COR-L47 (cell line): ENCODE results near the gene TULP4.

ENCODE experiments used
- DNase-seq: peaks from one replicate; lab custom pipeline; 2025; lab: John Stamatoyannopoulos, UW

The TULP4 gene, protein sequence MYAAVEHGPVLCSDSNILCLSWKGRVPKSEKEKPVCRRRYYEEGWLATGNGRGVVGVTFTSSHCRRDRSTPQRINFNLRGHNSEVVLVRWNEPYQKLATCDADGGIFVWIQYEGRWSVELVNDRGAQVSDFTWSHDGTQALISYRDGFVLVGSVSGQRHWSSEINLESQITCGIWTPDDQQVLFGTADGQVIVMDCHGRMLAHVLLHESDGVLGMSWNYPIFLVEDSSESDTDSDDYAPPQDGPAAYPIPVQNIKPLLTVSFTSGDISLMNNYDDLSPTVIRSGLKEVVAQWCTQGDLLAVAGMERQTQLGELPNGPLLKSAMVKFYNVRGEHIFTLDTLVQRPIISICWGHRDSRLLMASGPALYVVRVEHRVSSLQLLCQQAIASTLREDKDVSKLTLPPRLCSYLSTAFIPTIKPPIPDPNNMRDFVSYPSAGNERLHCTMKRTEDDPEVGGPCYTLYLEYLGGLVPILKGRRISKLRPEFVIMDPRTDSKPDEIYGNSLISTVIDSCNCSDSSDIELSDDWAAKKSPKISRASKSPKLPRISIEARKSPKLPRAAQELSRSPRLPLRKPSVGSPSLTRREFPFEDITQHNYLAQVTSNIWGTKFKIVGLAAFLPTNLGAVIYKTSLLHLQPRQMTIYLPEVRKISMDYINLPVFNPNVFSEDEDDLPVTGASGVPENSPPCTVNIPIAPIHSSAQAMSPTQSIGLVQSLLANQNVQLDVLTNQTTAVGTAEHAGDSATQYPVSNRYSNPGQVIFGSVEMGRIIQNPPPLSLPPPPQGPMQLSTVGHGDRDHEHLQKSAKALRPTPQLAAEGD (N-terminal part only)

DNA sequence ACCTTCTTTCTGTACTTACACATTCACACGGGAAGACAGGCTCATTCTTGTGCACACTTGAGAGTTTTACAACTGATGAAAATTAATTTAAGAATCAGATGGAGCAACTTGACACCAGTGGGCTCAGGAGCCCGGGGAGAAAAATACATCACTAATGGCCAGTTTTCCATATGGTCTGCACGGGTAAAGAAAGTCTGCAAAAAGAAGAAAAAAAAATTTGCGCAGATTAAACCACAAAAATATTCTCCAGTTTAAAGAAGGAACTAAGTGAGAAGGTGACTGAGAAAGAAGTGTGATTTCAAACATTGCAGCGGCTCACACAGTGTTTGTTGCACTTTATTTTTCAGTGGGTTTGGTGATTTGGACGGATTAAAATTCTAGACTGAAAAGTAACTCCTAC is at the start of gene TULP4:
Gene TULP4 (plus strand): TSS at position 301 of the 400 bp plus-strand sequence. CDS start 1,552 bp downstream, outside the sequence.
- no peak for DNase-seq

DNA sequence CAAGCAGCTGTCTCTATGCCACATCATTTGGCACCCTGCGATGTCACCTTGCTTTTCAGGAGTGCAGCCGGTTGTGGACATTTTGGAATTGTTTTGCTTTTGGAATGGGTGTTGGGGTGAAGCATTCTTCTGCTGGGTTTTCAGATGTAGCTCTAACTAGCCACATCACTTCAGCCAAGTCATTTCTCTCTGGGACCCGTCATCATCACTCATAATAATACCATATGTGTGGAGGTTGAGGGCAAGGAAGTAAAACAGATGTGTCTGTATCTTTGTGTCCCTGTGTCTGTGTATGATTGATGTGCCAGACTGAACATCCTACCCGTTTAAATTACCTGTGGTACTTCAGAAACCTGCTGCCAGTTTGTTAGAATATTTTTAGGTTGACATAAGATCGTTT is 49.5 kb upstream of the TULP4 start:
- no peak for DNase-seq

DNA sequence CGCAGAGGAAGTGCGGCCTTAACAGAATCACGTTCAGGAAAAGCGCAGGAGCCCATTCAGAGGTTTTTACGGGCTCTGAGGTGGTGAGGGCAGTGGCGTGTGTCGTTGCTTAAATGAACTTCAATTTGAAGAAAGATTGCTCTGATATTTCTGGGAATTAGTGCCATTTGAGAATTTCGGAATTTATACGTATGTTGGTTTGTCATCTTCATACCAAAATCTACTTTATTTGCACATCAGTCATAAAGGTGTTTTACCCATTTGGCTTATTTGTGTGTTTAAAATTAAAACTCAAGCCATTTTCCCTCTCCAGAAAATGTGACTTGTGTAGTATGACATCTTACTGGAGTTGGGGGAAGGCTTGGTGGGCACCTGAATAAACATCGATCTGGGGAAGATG is 48.1 kb upstream of the TULP4 start:
- no peak for DNase-seq

DNA sequence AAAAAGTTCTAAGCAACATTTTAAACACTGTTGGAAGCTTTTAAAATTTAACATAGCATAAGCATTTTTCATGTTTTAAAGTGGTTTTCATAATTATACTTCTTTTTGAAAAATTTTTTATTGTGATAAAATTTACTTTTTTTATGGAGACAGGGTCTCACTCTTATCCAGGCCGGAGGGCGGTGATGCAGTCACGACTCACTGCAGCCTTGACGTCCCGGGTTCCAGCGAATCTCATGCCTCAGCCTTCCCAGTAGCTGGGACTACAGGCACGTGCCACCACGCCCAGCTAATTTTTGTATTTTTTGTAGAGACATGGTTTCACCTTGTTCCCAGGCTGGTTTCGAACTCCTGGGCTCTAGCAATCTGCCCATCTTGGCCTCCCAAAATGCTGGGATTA is 46.1 kb upstream of the TULP4 start:
- DNase-seq = no peak

DNA sequence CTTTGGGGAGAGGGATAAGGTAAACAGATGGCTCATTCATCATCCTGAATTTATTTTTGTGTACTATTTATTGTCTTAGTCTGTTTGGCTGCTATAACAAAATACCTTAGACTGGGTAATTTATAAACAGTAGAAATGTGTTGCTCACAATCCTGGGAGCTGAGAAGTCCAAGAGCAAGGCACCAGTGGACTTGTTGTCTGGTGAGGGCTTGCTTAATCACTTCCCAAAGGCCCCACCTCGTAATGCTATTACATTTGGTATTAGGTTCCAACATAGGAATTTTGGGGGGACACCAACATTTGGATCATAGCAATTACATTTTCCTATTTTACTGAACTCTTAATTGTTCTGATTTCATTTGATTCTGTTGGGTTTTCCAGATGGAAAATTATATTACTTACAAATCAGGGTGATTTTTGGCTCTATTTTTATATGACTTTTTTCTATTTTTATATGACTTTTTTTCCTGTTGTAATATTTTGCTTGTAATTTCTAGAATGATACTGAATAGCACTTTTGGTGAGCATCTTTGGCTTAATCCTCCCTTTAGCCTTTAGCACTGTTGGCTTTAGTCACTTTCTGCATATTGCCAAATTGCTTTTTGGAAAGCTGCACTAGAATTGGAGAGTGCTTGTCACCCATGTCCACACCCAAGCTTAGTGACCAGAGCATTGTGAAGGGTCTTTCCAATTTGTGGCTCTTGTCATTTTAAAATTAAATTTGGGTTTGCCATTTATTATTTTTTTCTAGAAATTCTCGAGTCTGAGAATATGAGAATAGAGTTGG is 43.7 kb upstream of the TULP4 start:
- no peak for DNase-seq

DNA sequence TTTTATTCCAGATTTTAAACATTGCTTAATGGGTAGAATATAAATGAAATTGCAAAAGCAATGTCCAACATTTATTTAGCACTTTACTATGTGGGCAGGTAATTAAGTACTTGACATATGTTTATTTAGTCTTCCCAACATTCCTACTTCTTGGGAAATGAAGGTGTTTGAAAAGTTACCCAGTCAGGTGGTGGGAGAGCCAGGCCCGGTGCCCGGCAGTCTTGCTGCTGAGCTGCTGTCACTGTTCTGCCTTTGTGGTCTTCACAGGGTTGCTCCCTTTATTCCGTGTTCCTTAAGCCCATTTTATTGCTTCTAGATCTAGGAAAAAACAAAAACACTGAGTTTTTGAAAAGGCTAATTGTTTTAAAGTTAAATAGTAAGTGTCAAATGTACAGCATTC is 42.6 kb upstream of the TULP4 start:
- DNase-seq = no peak

DNA sequence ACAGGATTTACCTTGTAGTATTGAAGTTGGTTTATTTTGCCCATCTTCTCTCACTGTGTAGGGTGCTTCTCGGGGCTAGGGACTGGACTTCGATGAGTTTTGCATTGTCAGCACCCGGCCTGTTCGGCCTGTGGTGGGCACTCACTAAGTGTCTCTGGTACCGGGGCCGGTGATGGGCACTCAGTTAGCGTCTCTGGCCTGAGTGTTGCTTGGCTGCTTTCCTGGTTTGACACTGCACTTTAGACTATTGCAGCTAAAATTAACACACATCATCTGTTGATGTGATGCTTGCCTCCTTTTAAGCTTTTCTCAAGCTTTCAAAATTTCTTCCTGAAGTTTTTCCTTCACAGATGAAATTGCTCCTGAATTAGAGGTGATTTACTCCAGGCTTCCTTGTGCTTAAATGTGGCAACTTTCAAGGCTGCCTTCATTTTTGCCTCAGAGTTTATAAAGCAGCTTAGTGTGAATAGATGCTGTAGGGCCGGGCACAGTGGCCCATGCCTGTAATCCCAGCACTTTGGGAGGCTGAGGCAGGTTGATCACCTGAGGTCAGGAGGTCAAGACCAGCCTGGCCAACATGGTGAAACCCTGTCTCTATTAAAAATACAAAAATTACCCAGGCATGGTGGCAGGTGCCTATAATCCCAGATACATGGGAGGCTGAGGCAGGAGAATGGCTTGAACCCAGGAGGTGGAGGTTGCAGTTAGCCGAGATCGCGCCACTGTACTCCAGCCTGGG is 41.7 kb upstream of the TULP4 start:
- no peak for DNase-seq

DNA sequence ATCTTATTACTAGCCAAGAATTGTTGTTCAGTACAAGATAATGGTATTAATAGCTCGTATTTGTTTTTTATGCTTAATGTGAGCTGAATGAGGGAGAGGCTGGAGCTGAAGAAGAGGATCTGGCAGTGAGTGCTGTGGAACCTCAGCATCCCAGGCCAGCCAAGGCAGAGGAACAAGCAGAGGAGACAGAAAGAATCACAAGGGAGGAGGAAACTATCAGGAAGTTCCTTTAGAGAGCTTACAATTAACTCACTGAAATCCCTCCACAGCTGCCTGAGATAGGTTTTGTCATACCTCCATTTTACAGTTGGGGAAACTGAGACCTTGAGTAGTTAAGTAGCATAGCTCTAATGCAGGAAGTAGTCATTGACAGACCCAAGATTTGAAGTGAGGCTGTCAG is 39.9 kb upstream of the TULP4 start:
- DNase-seq = no peak

DNA sequence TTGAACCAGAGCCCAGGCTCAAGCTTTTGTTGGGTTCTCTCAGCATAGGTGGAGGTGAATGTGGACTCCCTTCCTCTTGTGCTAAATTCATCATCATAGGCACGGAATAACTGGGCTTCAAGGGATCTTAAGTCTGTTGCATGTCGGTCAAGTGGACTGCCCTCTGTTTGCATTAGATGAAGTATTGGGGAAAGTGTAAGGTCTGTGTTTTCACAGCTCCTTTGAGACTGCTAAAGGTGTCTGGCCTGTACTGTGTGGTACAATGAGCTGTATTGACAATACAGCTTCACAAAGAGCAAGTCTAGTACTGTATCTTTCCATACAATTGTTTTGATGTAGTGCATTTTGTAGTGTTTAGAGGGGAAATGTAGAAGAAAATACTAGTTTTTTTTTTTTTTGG is 34.3 kb upstream of the TULP4 start:
- DNase-seq = no peak

DNA sequence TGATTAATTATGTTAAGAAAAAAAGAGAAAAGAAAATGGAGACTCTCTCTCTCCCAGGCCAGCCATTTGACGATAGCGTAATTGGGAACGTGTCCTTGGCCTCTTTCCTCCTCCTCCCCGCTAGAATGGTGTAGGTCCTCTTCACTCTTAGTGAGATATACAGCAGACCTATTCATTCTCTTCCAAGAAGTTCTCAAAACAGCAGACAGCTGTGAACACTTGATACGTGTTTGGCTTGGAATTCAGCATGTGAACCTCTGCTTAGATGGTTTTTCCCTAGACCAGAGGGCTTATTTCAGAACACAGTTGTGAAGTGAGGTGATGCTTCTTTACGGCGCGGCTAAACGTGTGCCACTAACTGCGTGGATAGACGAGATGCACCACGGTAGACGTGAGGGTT is 32.6 kb upstream of the TULP4 start:
- DNase-seq = no peak

DNA sequence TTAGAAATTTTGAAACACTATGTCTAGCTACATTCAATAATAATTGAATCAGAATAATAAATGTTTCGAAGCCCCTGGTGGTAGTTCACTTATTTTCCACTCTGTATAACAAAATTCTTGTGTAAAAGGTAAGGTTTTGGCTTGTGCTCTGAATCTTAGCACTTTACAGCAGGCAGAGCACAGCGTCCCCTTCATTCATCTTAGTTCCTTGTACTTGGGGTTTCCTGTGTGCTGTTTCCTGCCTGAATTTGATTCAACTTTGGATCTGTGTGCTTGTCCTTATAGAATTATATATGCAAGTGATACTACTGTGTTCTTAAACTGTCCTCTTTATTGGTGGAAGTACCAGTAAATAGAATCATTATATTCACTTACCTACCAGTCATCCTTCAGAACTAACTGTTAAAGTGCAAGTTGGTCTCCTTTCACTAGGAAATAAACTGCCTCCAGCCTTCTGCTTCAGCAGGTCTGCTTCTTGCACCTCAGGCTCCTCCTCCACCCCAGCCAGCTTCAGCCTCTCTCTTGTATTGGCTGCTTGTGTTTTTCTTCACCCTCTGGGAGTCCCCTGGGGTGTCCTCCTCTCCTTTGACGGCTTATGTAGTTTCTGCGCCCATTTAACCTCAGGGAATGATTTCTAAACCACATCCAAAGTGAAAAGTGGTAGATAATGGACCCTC is 28.8 kb upstream of the TULP4 start:
- no peak for DNase-seq

DNA sequence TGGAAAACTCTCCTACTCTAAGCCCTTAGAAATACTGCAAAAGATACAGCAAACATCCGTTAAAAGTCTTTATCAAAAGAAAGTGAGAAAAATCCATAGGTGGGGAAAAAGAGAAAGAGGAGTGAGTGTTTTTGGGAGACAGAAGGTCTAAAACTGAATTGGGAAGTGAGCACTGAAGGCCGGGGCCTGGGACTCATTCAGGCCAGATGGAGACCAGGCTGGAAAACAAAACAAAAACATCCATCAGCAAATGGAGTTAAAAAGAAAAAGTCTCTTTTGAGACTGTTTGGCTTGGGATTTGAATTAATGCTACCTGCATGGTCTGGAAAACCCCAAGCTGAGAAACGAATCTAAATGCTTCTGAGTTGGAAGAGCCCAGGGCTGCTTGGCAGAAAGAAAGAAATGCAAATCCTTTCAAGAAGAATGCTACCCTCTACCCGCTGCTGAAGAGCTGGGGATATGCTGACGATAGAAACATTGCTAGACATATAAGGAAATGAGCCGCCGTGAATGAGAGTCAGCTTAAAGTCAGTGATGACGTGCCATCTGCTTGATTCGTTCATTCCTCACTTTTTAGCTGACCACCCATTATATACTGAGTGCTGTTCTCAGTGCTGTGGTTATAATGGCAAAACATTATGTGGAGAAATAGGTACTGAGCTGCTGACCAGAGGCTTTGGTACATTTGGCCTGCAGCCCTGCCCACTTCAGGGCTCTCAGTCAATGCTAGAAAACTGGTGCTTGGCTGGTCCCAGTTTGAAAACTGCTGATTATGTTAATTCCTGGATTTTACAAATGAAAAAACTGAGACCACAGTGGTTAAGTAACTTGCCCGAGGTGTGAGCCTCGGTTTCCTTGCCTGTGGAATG is 28.0 kb upstream of the TULP4 start:
- DNase-seq = no peak

DNA sequence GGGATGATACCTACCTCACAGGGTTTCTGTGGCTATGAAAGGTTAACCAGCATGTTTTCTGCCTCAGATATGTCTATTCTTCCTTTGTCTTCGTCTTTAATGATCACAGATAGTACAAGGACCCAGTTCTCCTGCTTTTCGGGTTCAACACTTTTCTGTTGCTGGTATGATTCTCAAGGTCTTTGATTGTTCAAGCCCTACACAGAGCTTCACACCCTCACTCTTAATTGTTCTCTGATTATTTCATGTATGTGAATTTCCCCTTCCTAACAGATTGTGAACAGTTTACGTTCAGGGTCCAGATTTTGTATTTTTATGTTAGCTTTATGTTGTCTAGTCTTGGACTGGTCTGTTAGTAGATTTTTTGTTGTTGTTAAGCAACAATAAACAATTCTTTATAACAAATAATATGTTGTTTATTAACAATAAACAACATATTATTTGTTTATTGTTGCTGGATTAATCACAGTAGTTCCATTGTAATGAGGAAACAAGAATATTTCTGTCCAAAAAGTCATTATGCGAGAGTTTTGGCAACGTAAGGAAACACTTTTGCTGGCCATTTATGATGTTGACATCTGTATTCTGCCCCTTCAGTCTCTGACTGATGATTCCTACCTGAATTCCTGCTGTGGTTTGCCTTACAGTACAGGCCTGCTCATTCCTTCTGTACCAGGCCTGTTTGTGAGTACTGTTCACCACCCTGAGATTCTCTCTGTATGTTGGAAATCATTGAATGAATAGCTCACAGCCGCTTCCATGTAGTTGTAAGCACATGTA is 27.2 kb upstream of the TULP4 start:
- DNase-seq = no peak

DNA sequence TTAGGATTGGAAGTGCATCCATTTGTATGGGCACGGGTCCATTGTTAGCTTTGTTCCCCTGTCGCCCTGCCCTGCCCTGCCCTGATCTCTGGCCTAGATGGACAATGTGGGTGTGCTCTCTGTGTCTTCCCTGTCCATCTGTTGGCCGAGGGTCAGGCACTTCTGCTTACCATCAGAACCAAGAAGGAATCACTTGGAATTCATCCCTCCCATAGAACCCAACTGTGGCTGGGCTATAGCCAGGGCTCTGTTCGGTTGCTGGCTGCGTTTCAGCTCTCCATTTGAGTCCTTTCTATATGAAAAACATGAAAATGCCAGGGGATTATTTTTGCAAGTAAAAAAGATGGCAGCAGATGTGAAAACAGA is 26.6 kb upstream of the TULP4 start:
- no peak for DNase-seq

DNA sequence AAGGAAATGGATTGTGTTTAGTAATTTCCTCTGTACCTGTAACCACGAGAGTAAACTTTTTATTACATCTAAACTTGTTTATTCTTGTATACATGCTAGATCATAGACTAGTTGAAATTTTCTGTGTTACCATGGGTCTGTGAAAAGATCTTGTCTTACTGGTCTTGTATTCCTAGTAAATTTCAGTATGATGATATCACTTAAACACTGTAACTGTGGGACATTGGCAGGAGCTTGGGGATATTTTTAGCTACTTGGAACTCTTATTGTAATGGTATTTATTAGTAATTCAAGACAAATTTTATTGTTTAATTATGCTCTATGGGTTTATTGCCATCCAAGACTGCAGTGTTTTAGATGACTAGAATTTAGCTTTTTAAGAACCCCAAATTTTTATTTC is 25.9 kb upstream of the TULP4 start:
- DNase-seq = no peak

DNA sequence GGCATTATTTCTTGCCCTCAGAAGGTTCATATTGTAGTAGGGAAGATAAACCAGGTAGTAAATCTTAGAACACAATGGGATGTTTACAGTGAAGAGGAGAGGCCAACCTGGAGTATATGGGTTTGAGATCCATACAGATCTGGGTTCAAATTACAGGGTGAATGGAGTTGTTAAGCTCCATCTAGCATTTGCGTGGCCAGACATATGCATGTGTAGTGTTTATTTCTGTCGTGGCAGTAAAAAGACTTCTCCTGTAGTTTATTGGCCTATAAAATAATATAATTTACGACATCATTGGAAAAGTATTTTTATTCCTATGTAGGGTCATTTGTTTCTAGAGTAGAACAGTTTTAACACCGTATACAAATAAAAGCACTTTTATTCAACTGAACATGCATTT is 25.2 kb upstream of the TULP4 start:
- no peak for DNase-seq

DNA sequence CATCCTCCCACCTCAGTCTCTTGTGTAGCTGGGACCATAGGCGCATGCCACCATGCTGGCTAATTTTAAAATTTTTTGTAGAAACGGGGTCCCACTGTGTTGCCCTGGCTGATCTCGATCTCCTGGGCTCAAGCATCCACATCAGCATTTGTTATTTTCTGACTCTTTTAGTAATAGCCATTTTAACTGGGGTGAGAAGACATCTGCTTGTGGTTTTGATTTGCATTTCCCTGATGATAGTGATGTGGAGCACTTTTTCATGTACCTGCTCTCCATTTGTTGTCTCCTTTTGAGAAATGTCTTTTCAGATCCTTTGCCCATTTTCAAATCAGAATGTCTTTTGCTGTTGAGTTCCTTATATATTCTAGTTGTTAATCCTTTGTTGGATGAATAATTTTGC is 22.2 kb upstream of the TULP4 start:
- DNase-seq = no peak

DNA sequence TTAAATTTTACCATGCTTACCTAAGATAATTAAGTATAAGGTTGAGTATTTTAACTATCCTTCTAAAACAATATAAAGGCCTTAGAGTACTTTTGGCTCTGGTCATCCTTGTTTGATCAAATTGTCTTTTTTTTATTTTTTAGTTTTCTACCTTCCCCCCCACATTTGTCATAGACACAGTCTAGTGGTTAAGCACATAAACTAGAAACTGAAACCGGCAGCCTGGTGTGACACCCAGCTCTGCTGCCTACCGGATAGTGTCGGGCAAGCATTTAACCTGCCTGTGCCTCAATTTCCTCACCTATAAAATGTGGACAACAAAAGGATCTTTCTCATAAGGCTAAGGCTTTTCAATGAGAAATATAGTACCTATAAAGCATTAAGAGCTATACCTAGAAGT is 21.6 kb upstream of the TULP4 start:
- DNase-seq = no peak

DNA sequence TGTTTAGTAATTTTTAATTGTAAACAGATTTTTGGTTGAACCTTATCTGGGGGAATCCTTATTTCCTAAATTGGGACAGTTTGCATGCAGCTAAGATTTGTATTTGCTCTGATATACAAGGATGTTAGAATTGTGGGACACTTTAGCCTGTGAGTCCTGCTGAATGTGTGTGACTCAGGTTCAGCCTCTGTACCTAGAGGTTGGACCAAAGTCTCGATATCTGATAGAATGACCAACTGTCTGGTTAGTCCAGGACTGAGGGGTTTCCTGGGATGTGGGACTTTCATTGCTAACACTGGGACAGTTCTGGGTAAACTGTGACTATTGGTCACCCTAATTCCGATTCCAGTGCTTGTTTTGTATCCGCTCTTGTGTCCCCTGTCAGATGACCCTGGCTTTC is 20.2 kb upstream of the TULP4 start:
- no peak for DNase-seq

DNA sequence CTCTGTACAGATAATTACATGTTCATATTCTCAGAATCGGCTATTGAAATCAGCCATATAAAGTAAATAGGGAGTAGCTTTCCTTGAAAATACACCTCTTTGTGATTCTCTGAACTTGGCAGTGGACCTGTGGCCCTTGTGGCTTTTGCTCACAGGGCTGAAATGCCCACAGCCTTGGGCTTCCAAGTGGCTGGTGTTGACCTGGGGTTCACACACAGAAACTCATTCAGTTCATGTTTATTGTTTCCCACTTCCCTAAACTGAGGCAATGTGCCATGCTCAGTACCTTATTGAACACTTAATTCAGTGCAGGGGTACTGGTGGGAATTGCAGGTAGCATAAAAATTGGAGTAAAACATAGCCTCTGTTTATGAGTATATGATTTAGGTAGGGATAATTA is 19.1 kb upstream of the TULP4 start:
- no peak for DNase-seq
